Lower leg skin (tissue), 4 donors: Measurements from ENCODE around the gene GPC1. TPM values are rescaled to one million over a fixed set of nuclear protein-coding genes. Genes with fewer than 3 reads are reported as not detected.
A peak's percentile ranks its signal among the peaks of the same experiment; 100 is the strongest.
"Not testable (repeated sequence)": the region's sequence is repeated elsewhere in the genome, so short reads cannot be mapped to it uniquely, and the experiment has no call there.

ENCODE experiments used
- DNase-seq, 2 donors: peaks; one replicate each; pipeline ENCODE4 v3.0.0-alpha.2; 2019; ENCODE audit warnings: low spot score in 2 of 2
- H3K4me3 ChIP-seq: fragments of 200-600 bp; sonication (generic); 2 replicates; pipeline ENCODE4 v1.5.1; 2017; ENCODE audit warnings: mild to moderate bottlenecking, low read depth; ENCODE audit not compliant: poor library complexity, severe bottlenecking
- CTCF ChIP-seq, 3 donors: fragments of 450-650 bp; IDR thresholded peaks; one replicate each; pipeline ENCODE4 v1.5.1; 2016; ENCODE audit warnings: antibody characterized with exemption in 3 of 3, mild to moderate bottlenecking in 3 of 3, moderate library complexity in 2 of 3
- POLR2A ChIP-seq, 2 donors: fragments of 450-650 bp; IDR thresholded peaks; one replicate each; pipeline ENCODE4 v1.6.1; 2016 to 2017; ENCODE audit warnings: antibody characterized with exemption in 2 of 2, mild to moderate bottlenecking in 1 of 2, moderate library complexity in 1 of 2
- WGBS, 2 donors: methylation state at CpG; one replicate each; pipeline ENCODE4 v1.1.5; 2018; 5-methylcytosine and 5-hydroxymethylcytosine counted together
- intact Hi-C: fragments of 100-400 bp; cut with DNase I; formaldehyde crosslinking; loops from one replicate; pipeline ENCODE4 v1.15.0; 2023; ENCODE audit warnings: low total_unique reads
- total RNA-seq, 4 donors: library from RNA; depleted of rRNA; stranded (reverse); fragments of >200 nt; gene quantifications; one replicate each; pipeline ENCODE4 v1.1.0, GENCODE V29; 2016

GPC1 gene
- total RNA-seq, 4 donors from 2014 or later = 87.6 to 145 (median 114) TPM

- intact Hi-C loops = no loop called here
- 83 to 89% methylated on average over 1 of the region's 1 CpG for WGBS, 2 donors
Observed at GRCh38 chr2:240494194-240494793, 58.8 kb downstream of the GPC1 start.

GRCh38 chr2:240494942-240495341 lies 59.5 kb downstream of the GPC1 start:
- WGBS, 2 donors = 71 to 81% methylated on average over 11 of the region's 11 CpGs
- peak in 1 of 2 donors; percentile 65 for DNase-seq
- H3K4me3 ChIP-seq, intact Hi-C loops: not testable (repeated sequence)

More at GRCh38 chr2:240494194-240494793, 58.8 kb downstream of the GPC1 start:
- peak in 1 of 2 donors; percentile 40 for DNase-seq
- no peak overlapping the region for H3K4me3 ChIP-seq
- TF ChIP-seq CTCF (IDR thresholded peaks at IDR 0.05) (no peak), POLR2A (IDR thresholded peaks at IDR 0.05) (no peak)

GRCh38 chr2:240497082-240497481 lies 61.6 kb downstream of the GPC1 start:
- DNase-seq = peak in 1 of 2 donors; percentile 56
- H3K4me3 ChIP-seq, intact Hi-C loops: not testable (repeated sequence)
- WGBS, 2 donors = 95 to 97% methylated on average over 7 of the region's 7 CpGs

GRCh38 chr2:240498171-240498957 lies 62.9 kb downstream of the GPC1 start:
- peak in 1 of 2 donors; percentile 66 for DNase-seq

GRCh38 chr2:240498958-240499260 lies 63.4 kb downstream of the GPC1 start:
- TF ChIP-seq CTCF (IDR thresholded peaks at IDR 0.05) = no peak
- no peak for TF ChIP-seq POLR2A (IDR thresholded peaks at IDR 0.05)
- DNase-seq = no peak
- intact Hi-C loops = no loop called here
- H3K4me3 ChIP-seq = no peak overlapping the region
- WGBS, 2 donors = 90 to 94% methylated on average over 9 of the region's 9 CpGs

More at GRCh38 chr2:240498171-240498957, 62.9 kb downstream of the GPC1 start:
- intact Hi-C loops = no loop called here
- TF ChIP-seq CTCF (IDR thresholded peaks at IDR 0.05) = no peak
- no peak for TF ChIP-seq POLR2A (IDR thresholded peaks at IDR 0.05)
- H3K4me3 ChIP-seq = no peak overlapping the region
- WGBS, 2 donors = 87 to 89% methylated on average over 13 of the region's 13 CpGs

- no peak overlapping the region for H3K4me3 ChIP-seq
- WGBS, 2 donors = 90 to 93% methylated on average over 26 to 32 of the region's 32 CpGs
- intact Hi-C loops = no loop called here
- DNase-seq = peak; percentile 10 to 79
- no peak for TF ChIP-seq POLR2A (IDR thresholded peaks at IDR 0.05)
- no peak for TF ChIP-seq CTCF (IDR thresholded peaks at IDR 0.05)
Observed at GRCh38 chr2:240499309-240500301, 64.1 kb downstream of the GPC1 start.
